Brain pericyte (primary cell): ENCODE data around the gene SLC5A2.
"Not testable (repeated sequence)": the region's sequence is repeated elsewhere in the genome, so short reads cannot be mapped to it uniquely, and the experiment has no call there.

ENCODE experiments used
- DNase-seq: peaks from one replicate; pipeline ENCODE4 v3.0.0-alpha.2; 2012; ENCODE audit warnings: low read depth, low spot score

The SLC5A2 gene

GRCh38 chr16:31496670-31497069 lies 13.7 kb downstream of the SLC5A2 start:
- DNase-seq = no peak

- DNase-seq = no peak
Observed at GRCh38 chr16:31498493-31498892, 15.6 kb downstream of the SLC5A2 start.

- no peak for DNase-seq
Observed at GRCh38 chr16:31499928-31500327, 17.0 kb downstream of the SLC5A2 start.

GRCh38 chr16:31501226-31501965 lies 18.5 kb downstream of the SLC5A2 start:
- DNase-seq = no peak

- no peak for DNase-seq
Observed at GRCh38 chr16:31501966-31502348, 19.0 kb downstream of the SLC5A2 start.

GRCh38 chr16:31502981-31503380 lies 20.1 kb downstream of the SLC5A2 start:
- DNase-seq = no peak

GRCh38 chr16:31503555-31503954 lies 20.6 kb downstream of the SLC5A2 start:
- DNase-seq = not testable (repeated sequence)

GRCh38 chr16:31504159-31504558 lies 21.2 kb downstream of the SLC5A2 start:
- DNase-seq = no peak

- DNase-seq = no peak
Observed at GRCh38 chr16:31505483-31505882, 22.6 kb downstream of the SLC5A2 start.

GRCh38 chr16:31507617-31507928 lies 24.6 kb downstream of the SLC5A2 start:
- DNase-seq = no peak

- DNase-seq = peak; percentile 77
Observed at GRCh38 chr16:31507929-31508705, 25.2 kb downstream of the SLC5A2 start, which contains the start of gene RUSF1. Gene RUSF1, minus strand, starts transcription at chr16:31508391. Its CDS starts 18 bp downstream, at chr16:31508373.

- DNase-seq = no peak
Observed at GRCh38 chr16:31508706-31509195, 25.8 kb downstream of the SLC5A2 start.

GRCh38 chr16:31513126-31513525 lies 30.2 kb downstream of the SLC5A2 start:
- no peak for DNase-seq

- DNase-seq = no peak
Observed at GRCh38 chr16:31513884-31514283, 31.0 kb downstream of the SLC5A2 start.

GRCh38 chr16:31517800-31518402 lies 35.0 kb downstream of the SLC5A2 start:
- no peak for DNase-seq

GRCh38 chr16:31519759-31520431 lies 37.0 kb downstream of the SLC5A2 start:
- DNase-seq = no peak

GRCh38 chr16:31521368-31521767 lies 38.4 kb downstream of the SLC5A2 start:
- no peak for DNase-seq

- DNase-seq = no peak
Observed at GRCh38 chr16:31522071-31522470, 39.1 kb downstream of the SLC5A2 start.

- DNase-seq = not testable (repeated sequence)
Observed at GRCh38 chr16:31523768-31524167, 40.8 kb downstream of the SLC5A2 start.

- no peak for DNase-seq
Observed at GRCh38 chr16:31525113-31525512, 42.2 kb downstream of the SLC5A2 start.

GRCh38 chr16:31527734-31528274 lies 44.9 kb downstream of the SLC5A2 start, which contains the start of gene AHSP:
Gene AHSP, plus strand, starts transcription at chr16:31527900. Its CDS starts 240 bp downstream, at chr16:31528140.
- DNase-seq = no peak
